ENCODE results near the gene DDX39B.
"Not testable (repeated sequence)": the region's sequence is repeated elsewhere in the genome, so short reads cannot be mapped to it uniquely, and the experiment has no call there.

The DDX39B gene

DNA sequence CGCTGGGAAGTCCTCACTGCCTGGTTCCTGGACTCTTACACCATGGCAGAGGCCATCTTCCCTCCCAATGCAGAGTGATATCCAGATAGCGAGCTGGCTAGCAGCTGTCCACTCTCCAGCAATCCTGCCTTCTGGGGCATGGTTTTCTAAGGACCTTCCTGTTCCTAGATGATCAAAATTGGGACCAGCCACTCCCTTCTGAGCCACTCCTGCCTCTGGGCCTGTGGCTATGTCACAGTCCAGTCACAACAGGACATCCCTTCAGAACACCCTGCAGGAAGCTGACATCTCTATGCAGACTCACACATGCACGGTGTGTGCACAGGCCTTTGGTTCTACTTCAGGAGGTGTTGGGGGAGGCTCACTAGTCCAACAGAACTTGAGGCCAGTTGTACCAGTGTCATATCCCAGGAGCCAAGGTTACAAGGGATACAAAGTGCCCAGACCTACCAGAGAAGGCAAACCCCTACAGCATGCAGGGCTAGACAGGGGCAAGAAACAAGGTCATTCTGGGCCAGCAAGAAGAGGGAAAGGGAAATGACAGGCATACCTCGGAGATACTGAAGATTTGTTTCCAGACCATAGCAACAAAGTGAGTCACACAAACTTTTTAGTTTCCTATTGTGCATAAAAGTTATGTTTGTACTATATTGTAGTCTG lies 15.7 kb downstream of the DDX39B start:
- DNase-seq: no peak

DNA sequence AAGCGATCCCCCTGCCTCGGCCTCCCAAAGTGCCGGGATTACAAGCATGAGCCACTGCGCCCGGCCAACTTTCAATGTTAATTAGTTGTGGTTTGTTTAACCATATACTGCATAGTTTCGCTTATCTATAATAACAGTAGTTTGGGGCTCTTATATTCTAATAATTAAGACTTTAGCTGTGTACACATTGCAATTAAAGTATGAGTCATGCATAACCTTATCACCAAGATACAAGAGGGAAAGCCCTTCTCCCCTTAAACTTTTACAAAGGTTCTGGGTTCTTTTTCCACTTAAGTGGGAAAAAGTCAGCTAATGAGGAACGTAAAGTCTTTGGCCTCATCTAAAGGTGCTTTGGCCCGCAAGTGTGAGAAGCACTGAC lies 16.3 kb downstream of the DDX39B start:
- DNase-seq: no peak

DNA sequence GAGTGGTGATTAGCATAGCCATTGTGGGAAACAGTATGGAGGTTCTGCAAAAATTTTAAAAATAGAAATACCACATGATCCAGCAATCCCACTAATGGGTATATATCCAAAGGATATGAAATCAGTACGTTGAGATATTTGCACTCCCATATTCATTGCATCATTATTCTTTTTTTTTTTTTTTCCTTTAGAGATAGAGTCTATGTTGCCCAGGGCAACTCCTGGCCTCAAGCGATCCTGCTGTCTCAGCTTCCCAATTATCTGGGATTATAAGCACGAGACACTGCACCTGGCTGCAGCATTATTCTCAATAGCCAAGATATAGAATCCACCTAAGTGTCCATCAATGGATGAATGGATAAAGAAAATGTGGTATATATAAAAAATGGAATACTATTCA lies 20.0 kb downstream of the DDX39B start:
- no peak for DNase-seq

DNA sequence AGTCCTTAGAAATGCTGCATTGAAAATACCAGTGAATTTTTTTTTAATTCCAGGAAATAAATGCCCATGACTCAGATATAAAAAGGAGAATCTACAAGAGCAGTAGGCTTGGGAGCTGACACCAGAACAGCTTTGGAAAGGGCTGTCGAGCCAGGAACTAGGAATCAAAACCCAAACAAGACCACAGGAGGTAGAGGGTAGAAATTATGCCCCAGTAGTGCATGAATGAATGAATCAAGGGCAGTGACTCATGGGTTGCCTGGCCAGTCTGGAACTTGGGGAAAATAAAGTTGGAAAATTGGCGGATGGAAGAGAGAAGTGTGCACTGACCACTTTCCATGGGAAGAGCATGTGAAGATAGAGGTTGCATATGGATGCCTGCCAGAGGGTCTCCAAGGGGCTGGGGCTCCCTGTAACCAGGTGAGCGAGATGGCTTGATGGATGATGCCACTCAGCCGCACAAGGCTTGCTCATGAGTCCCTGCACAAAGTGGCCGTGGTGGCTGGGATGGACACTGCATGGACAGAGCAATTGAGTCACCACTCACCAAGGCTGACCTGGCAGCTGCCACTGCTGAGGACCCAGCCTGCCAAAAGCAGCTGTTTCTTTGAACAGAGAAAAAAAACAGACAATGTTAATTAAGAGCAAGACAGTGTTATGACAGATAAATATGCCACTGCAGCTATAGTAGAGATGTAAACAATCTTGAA lies 28.2 kb downstream of the DDX39B start:
- DNase-seq: no peak

DNA sequence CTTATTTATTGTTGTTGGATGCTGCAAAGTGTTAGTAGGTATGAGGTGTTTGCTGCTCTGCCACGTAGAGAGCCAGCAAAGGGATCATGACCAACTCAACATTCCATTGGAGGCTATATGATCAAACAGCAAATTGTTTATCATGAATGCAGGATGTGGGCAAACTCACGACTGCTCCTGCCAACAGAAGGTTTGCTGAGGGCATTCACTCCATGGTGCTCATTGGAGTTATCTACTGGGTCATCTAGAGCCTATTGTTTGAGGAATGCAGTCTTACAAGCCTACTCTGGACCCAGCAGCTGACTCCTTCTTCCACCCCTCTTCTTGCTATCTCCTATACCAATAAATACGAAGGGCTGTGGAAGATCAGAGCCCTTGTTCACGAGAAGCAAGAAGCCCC lies 31.8 kb downstream of the DDX39B start:
- no peak for DNase-seq

DNA sequence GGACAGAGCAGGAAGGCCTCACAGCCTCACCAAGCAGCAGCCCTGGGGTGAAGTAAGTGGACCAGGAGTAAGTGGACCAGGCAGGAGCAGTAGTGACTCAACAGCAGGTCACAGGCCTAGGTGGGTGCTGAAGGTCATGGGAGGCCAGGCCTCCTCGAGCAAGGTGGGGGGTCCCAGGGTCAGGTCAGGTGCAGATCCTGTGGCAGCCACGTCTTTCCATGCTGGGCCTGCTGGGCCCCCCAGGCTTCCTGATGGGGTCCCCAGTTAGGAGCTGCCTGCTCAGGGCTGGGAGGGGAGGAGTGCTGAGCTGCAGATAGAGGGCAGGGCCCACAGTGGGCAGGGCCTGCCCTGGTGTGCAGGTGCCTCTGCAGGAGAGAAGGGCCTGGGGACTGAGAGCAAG lies 32.8 kb downstream of the DDX39B start:
- not testable (repeated sequence) for DNase-seq

DNA sequence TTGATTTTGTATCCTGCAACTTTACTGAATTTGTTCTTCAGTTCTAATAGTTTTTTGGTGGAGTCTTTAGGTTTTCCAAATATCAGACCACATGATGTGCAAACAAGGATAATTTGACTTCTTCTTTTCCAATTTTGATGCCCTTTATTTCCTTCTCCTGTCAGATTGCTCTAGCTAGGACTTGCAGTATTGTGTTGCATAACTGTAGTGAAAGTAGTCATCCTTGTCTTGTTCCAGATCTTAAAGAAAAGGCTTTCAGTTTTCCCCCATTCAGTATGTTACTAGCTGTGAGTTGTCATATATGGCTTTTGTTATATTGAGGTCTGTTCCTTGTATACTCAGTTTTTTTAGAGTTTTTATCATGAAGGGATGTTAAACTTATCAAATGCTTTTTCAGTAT lies 39.2 kb downstream of the DDX39B start:
- no peak for DNase-seq

DNA sequence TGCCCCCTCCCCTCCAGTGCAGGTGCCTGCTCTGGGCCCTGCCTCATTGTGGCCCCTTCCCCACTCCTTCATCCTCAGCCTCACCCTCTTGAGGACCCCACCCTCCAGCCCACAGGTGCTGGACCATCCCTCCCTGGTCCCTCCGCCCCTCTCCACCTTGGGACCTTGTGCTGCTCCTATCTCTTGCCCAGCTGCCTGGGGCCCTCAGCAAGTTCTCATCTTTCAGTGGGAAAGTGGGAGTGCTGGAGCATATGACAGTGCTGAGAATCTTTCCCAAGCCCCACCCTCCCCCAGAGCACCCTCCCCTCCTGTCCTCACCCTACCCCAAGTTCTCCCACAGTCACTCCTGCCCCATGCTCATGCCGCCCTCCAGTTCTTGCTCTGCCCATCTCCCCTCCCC lies 42.2 kb downstream of the DDX39B start:
- DNase-seq: not testable (repeated sequence)

DNA sequence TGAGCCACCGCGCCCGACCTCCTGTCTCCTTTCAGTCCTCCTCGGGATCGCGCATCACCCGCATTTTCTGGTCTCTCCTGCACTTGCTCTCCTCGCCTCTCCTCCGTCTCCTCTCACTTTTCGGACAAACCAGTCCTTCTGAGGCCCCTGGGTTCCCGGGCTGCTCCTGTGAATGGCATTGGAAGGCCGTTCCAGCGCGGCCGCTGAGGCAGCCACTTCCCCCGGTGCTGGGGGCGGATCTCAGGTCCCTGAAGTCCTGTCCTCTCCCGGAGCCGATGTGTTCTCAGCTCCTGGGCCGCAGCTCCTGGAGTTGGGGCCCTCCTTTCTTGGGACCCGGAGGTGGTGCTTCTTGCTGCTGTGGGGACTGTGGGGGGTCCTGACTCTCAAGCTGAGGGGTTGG lies 43.1 kb downstream of the DDX39B start:
- DNase-seq: no peak

DNA sequence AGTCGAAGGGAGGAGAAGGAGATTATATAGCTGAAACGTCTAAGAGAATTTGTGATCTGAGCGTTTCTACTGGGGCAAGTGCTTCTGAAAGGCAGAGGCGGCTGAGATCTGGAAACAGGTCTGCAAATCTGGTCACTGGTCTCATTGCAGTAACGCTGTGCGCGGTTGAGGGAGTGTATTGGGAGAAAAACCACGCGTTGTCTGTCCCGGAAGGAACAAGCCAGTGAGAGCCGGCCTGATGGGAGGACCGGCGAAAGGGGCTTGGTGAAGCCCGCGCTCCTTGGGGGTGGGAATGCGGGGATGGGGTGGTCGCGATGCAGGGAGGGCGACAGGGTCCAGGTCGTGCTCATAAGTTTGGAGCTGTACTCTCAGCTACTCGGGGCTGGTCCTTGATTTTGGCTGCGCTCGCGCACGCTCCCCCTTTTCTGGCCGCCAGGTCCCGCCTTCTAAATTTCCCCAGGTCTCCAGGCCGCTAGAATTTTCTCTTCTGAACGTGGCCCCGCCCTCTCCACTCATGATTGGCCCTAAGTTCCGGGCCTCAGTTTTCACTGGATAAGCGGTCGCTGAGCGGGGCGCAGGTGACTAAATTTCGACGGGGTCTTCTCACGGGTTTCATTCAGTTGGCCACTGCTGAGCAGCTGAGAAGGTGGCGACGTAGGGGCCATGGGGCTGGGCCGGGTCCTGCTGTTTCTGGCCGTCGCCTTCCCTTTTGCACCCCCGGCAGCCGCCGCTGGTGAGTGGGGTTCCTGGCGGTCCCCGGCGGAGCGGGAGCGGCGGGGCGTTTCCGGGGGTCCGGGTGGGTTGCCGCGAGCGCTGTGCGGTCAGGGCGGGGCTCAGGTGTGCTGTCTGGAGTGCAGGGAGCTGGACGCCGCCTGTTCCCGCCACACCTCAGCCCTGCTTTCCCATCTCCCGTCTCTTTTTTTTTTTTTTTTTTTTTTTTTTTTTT lies 44.0 kb downstream of the DDX39B start, which contains the start of gene MICB:
TSS of gene MICB (plus strand) at position 615 of the 946 bp plus-strand sequence. CDS start at position 664, 49 bp downstream.
- DNase-seq: peak; percentile 92

DNA sequence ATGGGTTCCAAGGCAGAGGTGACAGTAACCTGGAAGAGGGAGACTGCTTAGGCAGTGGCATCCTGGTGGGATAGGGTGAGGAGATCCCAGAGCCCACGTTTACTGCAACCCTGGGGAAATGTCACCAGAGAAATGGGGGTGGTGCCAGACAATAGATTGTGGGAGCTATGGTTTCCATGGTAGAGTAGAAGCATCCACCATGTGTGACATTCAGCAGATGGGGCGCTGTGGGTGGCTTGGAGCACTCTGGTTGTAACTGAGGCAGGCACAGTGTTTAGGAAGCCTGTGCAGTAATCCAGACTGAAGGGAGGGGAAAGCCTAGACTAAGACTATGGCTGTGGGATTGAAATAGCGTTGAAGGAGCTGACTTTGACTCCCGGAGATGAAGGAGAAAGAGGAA lies 45.0 kb downstream of the DDX39B start:
- DNase-seq: not testable (repeated sequence)

DNA sequence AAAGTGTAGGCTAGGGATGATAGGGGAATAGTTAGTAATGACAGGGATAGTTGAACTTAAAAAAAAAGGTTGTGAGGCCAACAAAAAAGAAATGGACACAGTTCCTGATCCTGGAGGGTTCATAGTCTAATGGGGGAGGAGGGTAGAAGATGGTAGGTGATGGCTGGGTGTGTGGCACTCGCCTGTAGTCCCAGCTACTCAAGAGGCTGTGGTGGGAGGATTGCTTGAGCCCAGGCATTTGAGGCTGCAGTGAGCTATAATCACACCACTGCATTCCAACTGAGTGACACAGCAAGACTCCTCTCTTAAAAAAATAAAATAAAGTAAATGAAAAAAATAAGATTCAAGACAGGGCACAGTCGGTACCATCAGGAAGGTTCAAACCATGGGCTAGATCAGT lies 46.2 kb downstream of the DDX39B start:
- DNase-seq: no peak

DNA sequence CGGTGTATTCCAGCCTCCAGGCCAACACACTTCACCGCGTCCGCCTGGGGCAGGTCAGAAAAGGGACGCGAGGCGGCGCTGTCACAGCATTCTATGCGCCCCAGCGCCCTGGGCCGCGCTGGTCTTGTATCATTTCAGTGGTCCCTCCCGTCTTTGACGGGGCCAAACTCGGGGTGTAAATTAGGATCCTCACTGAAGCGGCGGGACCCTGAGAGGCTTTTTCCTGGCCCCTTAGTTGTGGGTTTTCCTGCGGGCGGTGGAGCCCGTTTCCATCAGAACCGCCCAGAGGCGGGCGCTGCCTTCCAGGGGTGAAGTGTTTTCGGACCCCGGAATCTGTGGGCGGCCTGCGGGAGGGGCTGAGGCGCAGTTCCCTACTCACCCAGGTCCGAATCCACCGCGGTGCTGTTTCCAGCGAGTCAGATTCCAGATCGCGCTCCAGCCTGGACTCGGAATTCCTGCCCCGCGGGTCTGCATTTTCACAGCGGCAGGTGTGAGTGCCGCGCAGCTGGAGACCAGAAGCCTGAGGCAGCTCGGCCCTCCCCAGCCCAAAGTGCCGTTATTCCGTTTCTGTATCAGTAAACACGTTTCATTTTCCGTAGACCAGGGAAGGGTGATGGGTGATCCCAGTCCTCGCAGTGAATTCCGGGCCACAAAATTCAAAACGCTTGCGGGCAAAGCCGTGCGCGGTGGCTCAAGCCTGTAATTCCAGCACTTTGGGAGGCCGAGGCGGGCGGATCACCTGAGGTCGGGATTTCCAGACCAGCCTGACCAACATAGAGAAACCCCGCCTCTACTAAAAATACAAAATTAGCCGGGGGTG lies 47.7 kb downstream of the DDX39B start:
- peak; percentile 69 for DNase-seq

DNA sequence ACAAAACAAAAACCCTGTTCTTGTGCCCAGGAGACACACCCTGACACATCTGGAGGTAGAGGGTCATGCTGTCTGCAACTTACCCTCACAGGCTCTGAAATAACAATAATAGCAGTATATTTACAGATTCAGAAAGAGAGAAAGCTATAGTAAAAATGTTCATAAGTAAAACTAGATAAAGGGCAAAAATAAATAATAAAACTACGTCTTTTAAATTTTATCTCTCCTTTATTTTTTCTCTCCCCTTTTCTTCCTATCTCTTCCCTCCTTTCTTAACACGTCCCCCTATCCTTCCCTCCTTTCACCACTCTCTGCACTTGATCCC lies 48.3 kb downstream of the DDX39B start:
- not testable (repeated sequence) for DNase-seq

DNA sequence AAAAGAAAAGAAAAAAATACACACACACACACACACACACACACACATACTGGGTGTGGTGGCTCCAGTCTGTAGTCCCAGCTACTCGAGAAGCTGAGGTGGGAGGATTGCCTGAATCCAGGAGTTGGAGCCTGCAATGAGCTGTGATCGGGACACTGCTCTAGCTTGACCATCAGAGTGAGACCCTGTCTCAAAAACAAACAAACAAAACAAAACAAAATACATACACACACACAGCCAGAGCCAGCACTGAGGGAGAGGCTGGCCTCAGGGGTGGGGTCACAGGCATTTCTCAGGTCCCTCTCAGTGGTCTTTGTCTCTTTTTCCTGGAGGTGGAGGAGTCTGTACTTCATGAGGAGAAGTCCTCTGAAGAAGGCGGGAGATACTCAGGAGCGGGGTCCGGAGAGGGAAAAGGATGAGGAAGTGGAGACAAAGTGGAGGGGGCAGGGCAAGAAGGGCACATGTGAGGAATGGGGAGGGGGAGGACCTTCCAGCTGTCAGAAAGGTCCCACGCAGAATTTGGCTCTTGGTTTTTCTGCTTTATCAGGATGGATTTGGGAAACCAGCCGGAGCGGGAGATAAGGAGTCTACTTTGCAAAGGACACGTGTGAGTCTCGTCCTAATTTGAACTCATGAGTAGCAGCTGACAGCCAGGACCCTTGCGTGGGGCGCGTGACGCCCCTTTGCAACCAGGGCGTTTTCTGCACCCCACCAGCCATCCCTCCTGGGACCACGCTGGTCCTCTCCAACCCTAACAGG lies 51.5 kb downstream of the DDX39B start:
- no peak for DNase-seq

DNA sequence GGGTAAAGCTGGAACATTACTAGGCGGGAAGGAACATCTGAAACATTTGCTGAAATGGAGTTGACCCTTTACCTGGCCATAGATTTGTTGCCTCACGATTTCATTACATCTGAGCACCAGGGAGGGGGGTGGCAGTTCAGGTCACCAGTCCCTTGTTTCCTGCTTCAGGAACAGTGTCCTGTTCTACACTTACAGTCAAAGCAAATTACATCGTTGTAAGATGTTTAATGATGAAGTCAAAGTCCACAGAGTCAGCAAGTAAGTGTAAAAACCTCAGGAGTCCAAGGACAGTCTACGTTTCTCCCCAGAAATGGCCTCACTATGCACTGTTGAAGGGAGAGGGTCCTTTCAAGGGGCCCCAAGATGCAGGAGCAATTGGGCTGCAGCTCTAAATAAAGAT lies 52.7 kb downstream of the DDX39B start:
- DNase-seq: no peak

DNA sequence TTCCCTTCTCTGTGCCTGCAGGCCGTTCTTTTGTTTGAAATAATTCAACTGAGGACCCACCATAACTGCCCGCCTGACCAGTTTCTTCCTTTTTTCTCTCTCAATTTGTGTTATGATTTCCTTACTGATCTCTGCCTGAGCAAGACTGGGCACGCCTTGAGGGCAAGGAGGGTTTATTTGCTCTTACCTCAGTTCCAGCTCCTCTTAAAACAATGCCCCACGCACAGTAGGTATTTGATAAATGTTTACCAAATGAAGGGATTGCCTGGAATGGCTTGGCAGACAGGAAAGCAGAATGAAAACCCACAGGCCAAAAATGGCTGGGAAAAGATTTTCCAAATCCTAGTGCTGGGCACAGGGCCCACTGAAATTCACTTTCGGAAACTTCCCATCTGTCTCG lies 54.1 kb downstream of the DDX39B start:
- not testable (repeated sequence) for DNase-seq

DNA sequence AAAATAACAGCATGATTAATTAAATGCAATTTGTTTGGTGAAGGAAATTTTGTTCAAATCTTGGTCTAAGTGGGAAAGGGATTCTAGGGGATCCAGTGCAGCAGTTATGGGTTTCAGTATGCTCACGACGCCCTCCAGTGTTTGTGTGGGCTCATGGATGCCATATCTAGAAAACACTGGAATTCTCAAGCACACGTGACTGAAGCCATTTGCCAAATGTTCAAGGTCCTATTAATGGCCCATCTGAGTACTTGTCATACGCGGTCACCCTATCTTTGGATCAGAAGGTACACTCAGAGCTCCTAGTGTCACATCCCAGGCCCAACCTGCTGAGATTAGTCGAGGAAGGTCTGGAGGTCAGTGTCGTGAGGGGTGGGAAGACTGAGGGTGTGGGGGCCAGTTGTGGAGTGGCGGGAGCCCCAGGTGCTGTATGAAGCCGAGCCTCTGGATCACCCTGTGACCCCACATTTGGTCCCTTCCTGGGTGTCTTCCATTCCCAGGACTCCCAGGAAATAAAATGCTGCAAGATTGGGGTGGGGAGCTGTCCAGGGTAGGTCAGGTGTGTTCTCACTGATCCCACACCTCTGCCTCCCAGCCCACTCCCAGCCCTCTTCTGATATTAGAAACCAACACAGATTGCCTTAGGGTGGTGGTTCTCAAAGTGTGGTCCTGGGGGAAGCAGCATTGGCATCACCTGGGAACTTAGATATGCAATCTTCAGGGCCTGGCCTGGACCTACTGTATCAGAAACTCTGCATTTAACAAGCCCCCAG lies 55.6 kb downstream of the DDX39B start:
- not testable (repeated sequence) for DNase-seq

DNA sequence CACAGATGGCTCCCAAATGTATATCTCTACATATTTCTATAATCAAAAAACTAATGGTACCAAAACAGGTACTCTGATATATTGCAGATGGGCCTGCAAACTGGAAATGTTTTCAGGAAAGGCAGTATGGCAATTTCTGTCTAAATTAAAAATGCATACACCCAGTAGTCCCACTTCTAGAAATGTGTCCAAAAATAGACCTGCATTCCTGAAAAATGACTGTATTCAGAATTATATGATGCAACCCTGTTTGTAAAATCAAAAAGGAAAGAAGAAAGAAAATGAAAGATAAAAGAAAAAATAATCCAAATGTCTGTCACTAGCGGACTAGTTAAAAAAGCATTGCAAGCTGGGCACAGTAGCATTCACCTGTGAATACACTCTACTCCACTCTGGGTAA lies 56.7 kb downstream of the DDX39B start:
- no peak for DNase-seq

DNA sequence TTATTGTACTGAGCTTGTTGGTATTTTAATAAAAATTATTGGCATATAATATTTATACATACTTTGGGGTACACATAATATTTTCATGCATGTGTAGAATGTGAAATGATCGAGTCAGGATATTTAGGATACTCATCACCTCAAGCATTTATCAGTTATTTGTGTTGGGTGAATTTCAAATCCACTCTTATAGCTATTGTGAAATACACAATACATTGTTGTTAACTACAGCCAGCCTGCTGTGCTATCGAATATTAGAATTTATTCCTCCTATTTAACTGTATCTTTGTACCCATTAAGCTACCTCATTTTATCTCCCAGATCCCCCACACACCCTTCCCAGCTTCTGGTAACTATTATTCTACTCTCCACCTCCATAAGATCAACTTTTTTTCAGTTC lies 58.4 kb downstream of the DDX39B start:
- DNase-seq: no peak

DNA sequence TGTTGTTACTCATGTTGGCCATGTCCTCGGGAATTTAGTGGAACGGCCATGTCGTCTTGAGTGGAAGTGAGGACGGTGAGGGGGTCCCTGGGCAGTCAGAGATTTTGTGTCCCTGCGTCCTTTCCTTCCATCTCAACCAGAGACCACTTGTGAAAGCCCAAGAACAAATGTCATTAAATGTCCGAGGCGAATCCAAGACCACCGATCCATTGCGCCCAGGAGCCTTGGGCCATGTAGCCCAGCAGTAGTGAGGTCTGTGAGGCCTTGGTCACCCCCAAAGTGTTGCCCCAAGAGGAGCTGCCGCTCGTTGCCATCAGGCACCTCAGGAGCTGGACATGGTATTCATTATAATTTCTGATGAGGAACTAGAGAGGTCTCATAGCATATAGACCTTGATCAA lies 61.2 kb downstream of the DDX39B start:
- no peak for DNase-seq
